ENCODE measurements around the gene CEP41.

The CEP41 gene

GRCh38 chr7:130345725-130346124, 95.1 kb downstream of the CEP41 start:
- no peak for TF ChIP-seq POLR2A (IDR thresholded peaks at IDR 0.05; ENCODE audit: low read depth, low read length)
- DNase-seq (ENCODE audit: insufficient read length, low spot score) = no peak
- no peak for FAIRE-seq

- no peak for TF ChIP-seq POLR2A (IDR thresholded peaks at IDR 0.05; ENCODE audit: low read depth, low read length)
- no peak for FAIRE-seq
- DNase-seq (ENCODE audit: insufficient read length, low spot score) = no peak
Measured at GRCh38 chr7:130345136-130345535, 95.7 kb downstream of the CEP41 start.

- DNase-seq (ENCODE audit: insufficient read length, low spot score) (no peak), FAIRE-seq (no peak)
- no peak for TF ChIP-seq POLR2A (IDR thresholded peaks at IDR 0.05; ENCODE audit: low read depth, low read length)
Measured at GRCh38 chr7:130344271-130344866, 96.4 kb downstream of the CEP41 start, which contains the start of gene CPA5. CPA5 (plus strand) TSS chr7:130344816; CDS start chr7:130346486, 1,670 bp downstream.
